OCI-M2 (cell line): ENCODE data around the gene TAS2R31.

Experiments used
- DNase-seq: peaks from one replicate; lab custom pipeline; 2025; ENCODE audit not compliant: unreplicated experiment; lab: John Stamatoyannopoulos, UW

Gene TAS2R31

GRCh38 chr12:11007608-11008007, 23.6 kb downstream of the TAS2R31 start:
- no peak for DNase-seq

GRCh38 chr12:10998204-10998603, 33.0 kb downstream of the TAS2R31 start, which contains the start of gene TAS2R20:
TAS2R20 (minus strand) TSS chr12:10998304; CDS start chr12:10997875, 429 bp downstream.
- no peak for DNase-seq

- DNase-seq = no peak
These were observed 36.9 kb downstream of the TAS2R31 start for GRCh38 chr12:10994307-10994706.

GRCh38 chr12:10989107-10989506, 42.1 kb downstream of the TAS2R31 start:
- no peak for DNase-seq

- DNase-seq = no peak
These were observed 44.4 kb downstream of the TAS2R31 start, which contains the start of gene TAS2R50 for GRCh38 chr12:10986812-10987211. TAS2R50 (minus strand) TSS chr12:10986912; CDS start chr12:10986860, 52 bp downstream.

GRCh38 chr12:10982244-10982643, 49.0 kb downstream of the TAS2R31 start:
- no peak for DNase-seq
